ENCODE measurements around the gene RNF224. TPM values are rescaled to one million over a fixed set of nuclear protein-coding genes. Genes with fewer than 3 reads are reported as not detected.

The RNF224 gene
- polyA plus RNA-seq, 1 experiment, result not detected

GRCh38 chr9:137268538-137269201 lies 41.4 kb downstream of the RNF224 start:
- DNase-seq (ENCODE audit: low read depth), result no peak

GRCh38 chr9:137269231-137269772 lies 42.0 kb downstream of the RNF224 start:
- CTCF ChIA-PET, result interaction anchor here (0.7 to 1.3 kb wide), 3 partner anchors 28 to 403 kb away, joined by 3 to 4 read pairs (median 3); no protein-coding TSS in a partner anchor
- Histone ChIP-seq H3K4me3 (ENCODE audit: low read depth, low read length) (no peak overlapping the region), H3K27me3 (ENCODE audit: control insufficient read depth, insufficient read depth, low read length) (no peaks in the 10 kb centered on the region), H3K36me3 (ENCODE audit: control insufficient read depth, insufficient read depth, low read length) (peaks cover 31% of the 10 kb centered on the region)
- TF ChIP-seq, protein P1, sequence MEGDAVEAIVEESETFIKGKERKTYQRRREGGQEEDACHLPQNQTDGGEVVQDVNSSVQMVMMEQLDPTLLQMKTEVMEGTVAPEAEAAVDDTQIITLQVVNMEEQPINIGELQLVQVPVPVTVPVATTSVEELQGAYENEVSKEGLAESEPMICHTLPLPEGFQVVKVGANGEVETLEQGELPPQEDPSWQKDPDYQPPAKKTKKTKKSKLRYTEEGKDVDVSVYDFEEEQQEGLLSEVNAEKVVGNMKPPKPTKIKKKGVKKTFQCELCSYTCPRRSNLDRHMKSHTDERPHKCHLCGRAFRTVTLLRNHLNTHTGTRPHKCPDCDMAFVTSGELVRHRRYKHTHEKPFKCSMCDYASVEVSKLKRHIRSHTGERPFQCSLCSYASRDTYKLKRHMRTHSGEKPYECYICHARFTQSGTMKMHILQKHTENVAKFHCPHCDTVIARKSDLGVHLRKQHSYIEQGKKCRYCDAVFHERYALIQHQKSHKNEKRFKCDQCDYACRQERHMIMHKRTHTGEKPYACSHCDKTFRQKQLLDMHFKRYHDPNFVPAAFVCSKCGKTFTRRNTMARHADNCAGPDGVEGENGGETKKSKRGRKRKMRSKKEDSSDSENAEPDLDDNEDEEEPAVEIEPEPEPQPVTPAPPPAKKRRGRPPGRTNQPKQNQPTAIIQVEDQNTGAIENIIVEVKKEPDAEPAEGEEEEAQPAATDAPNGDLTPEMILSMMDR (IDR thresholded peaks at IDR 0.05; ENCODE audit: insufficient read depth, low read depth, low read length), result no peak
- DNase-seq (ENCODE audit: low read depth), result peak; percentile 51
- POLR2A ChIA-PET, result no interaction called here

More at GRCh38 chr9:137268538-137269201, 41.4 kb downstream of the RNF224 start:
- ChIA-PET POLR2A (no interaction called here), CTCF (interaction anchor here (1.0 to 1.3 kb wide), 2 partner anchors 8 to 32 kb away, joined by 4 to 5 read pairs; no protein-coding TSS in a partner anchor)
- TF ChIP-seq, protein P1 (IDR thresholded peaks at IDR 0.05; ENCODE audit: insufficient read depth, low read depth, low read length), result no peak
- H3K4me3 ChIP-seq (ENCODE audit: low read depth, low read length), result no peak overlapping the region
- no peaks in the 10 kb centered on the region for H3K27me3 ChIP-seq (ENCODE audit: control insufficient read depth, insufficient read depth, low read length)
- H3K36me3 ChIP-seq (ENCODE audit: control insufficient read depth, insufficient read depth, low read length), result peaks cover 32% of the 10 kb centered on the region

GRCh38 chr9:137270929-137271695 lies 43.8 kb downstream of the RNF224 start:
- no peak overlapping the region for H3K4me3 ChIP-seq (ENCODE audit: low read depth, low read length)
- H3K36me3 ChIP-seq (ENCODE audit: control insufficient read depth, insufficient read depth, low read length), result peaks cover 23% of the 10 kb centered on the region
- POLR2A ChIA-PET, result no interaction called here
- H3K27me3 ChIP-seq (ENCODE audit: control insufficient read depth, insufficient read depth, low read length), result no peaks in the 10 kb centered on the region
- CTCF ChIA-PET, result no interaction called here
- DNase-seq (ENCODE audit: low read depth), result no peak
- TF ChIP-seq, protein P1 (IDR thresholded peaks at IDR 0.05; ENCODE audit: insufficient read depth, low read depth, low read length), result no peak

DNA sequence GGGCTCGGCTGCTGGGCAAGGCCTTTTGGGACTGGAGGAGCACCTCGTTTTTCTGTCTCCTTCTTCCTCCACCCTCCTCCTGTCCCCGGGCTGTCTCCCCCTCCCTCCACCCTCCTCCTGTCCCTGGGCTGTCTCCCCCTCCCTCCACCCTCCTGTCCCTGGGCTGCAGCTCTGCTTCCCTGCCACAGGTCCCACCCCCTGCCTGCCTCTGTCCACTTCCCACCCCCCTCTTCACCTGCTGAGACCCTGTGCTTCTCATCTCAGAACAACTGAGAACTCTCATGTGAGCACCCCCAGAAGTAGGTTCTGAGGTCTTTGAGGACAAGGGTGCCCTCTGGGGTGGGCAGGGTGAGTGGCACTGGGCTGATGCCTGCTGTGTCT lies 44.4 kb downstream of the RNF224 start:
- ChIA-PET CTCF (no interaction called here), POLR2A (no interaction called here)
- H3K4me3 ChIP-seq (ENCODE audit: low read depth, low read length), result no peak overlapping the region
- peaks cover 22% of the 10 kb centered on the region for H3K36me3 ChIP-seq (ENCODE audit: control insufficient read depth, insufficient read depth, low read length)
- no peak for DNase-seq (ENCODE audit: low read depth)
- TF ChIP-seq, protein P1 (IDR thresholded peaks at IDR 0.05; ENCODE audit: insufficient read depth, low read depth, low read length), result no peak
- no peaks in the 10 kb centered on the region for H3K27me3 ChIP-seq (ENCODE audit: control insufficient read depth, insufficient read depth, low read length)

Measured in BJ (cell line).